ENCODE results near the gene TEAD3.

GRCh38 chr6:35435074-35435837 is 61.6 kb downstream of the TEAD3 start:
- no peak for TF ChIP-seq CTCF (IDR thresholded peaks at IDR 0.05; ENCODE audit: insufficient read depth, low read depth, low read length)
- no peak for TF ChIP-seq EZH2 (IDR thresholded peaks at IDR 0.05; ENCODE audit: insufficient read depth, low read length)

Data from astrocyte (in vitro differentiated cells and primary cell).